ENCODE measurements around the gene MYEF2. TPM values are rescaled to one million over a fixed set of nuclear protein-coding genes. Genes with fewer than 3 reads are reported as not detected.

The MYEF2 gene
- total and polyA plus RNA-seq, 2 of the 8 experiments (the other 6 are each of a cell fraction or from before 2014, with no cell fraction given): 18.9 to 79.2 TPM

GRCh38 chr15:48149858-48150257, 28.2 kb downstream of the MYEF2 start (continued):
- TF ChIP-seq CHD7 (IDR thresholded peaks at IDR 0.05; ENCODE audit: insufficient replicate concordance, low read length) (no peak), POU5F1 (IDR thresholded peaks at IDR 0.05; ENCODE audit: low read depth, low read length) (0 out of 2 replicates have a peak, but pooled peaks have one; percentile 11)
